ENCODE data around the gene PITPNC1.
A peak's percentile ranks its signal among the peaks of the same experiment; 100 is the strongest.
"Not testable (repeated sequence)": the region's sequence is repeated elsewhere in the genome, so short reads cannot be mapped to it uniquely, and the experiment has no call there.

PITPNC1 gene

DNA sequence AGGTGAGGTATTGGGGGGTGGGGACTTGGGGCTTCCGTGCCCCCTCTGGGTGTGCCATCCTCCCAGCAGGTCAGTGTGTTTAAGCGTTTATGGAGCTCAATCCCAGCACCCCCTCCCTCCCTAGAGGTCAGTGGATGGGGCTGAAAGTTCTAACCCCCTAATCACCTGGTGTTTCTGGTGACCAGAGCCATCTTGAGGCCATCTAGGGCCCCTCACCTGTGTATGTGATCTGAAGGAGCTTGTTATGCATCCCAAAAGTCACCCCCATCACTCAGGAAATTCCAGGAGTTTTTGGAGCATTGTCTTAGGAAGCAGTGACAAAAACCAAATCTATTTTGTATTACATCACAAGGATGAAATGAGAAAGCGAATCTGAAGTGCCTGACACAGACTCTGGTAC is 272.8 kb downstream of the PITPNC1 start:
- no peak for DNase-seq (ENCODE audit: low read depth)

GRCh38 chr17:67651218-67651579 is 274.1 kb downstream of the PITPNC1 start:
- DNase-seq (ENCODE audit: low read depth) = not testable (repeated sequence)

GRCh38 chr17:67652433-67652832 is 275.4 kb downstream of the PITPNC1 start:
- no peak for DNase-seq (ENCODE audit: low read depth)

DNA sequence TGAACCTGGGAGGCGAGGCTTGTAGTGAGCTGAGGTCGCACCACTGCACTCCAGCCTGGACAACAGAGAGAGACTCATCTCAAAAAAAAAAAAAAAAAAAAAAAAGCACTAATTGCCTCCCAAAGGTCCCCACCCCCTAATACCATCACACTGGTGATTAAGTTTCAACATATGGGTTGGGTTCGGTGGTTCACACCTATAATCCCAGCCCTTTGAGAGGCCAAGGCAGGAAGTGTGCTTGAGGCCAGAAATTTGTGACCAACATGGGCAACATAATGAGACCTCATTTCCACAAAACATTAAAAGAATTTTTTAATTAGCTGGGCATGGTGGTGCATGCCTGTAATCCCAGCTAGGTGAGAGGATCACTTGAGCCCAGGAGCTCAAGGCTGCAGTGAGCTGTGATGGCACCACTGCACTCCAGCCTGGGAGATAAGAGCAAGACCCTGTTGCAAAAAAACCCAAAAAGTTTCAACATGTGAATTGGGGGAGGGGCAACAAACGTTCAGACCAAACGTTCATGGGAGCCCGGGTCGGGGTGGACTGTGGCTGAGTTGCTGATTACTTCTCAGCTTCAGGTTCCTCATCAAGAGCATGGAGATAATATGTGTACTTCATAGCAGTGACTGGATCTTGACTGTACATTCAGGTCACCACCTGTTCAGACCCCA is 278.5 kb downstream of the PITPNC1 start:
- DNase-seq (ENCODE audit: low read depth) = no peak

DNA sequence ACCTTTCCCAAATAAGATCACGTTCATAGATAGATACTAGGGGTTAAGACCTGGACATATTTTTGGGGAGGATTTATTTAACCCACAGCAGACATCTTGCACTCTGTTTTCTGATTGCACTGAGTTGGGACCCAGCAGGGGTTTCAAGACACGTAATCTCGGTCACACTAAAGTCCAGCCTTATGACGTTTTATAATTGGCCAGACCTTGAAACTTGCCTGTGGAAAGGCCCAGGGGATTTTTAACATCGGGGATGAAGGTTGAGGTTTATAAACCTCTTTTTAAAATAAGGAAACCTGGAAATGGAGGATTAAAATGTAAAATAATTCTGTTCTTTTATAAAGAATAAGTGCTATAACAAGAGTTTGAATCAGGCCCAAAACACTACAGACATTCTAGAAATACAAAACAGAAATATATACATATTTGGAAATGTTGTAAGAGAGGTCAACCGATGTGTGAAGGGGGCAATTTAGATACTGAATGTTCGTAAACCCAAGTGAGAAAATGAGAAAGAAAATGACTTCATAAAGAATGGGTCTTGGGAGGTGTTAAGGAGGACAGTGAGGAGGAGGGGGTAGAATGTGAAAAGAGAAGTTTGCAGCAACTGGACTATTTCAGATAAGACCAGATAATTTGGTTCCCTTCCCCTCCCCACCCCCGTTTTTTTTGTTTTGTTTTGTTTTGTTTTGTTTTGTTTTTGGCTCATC is 279.6 kb downstream of the PITPNC1 start:
- DNase-seq (ENCODE audit: low read depth) = no peak

DNA sequence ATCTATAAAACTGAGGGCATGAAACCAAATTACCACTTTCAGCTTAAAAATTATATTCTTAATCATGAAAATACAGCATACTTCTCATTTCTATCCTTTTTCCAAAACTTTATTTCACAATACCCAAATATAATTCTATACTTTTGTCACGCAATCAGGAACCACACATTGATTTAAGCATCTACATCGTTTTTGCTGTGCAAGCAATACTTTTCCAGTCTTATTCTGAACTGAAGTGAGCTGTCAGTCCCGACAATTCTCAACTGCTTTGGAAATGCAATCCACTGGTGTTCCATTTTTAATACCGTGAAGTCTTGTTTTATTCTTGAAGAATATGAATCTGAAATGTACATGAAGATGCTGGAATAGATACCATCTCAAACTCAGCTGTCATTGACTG is 280.5 kb downstream of the PITPNC1 start:
- DNase-seq (ENCODE audit: low read depth) = no peak

DNA sequence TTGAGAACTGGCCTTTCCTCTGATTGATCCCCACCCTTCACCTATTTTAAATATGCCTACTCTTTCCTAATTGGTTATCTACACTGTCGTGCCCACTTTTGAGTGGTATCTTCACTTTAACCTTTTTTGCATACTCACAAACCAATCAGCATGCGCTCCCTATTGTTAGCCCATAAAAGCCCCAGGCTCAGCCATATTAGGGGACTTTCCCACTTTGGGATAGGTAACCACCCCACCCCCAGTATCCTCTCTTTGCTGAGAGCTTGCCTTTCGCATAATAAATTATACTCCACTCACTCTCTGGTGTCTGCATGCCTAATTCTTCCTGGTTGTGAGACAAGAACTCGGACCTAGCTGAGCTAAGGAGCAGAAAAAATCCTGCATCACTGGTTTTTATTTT is 281.2 kb downstream of the PITPNC1 start:
- no peak for DNase-seq (ENCODE audit: low read depth)

- no peak for DNase-seq (ENCODE audit: low read depth)
Measured at GRCh38 chr17:67659028-67659427, 281.9 kb downstream of the PITPNC1 start.

GRCh38 chr17:67662712-67663111 is 285.6 kb downstream of the PITPNC1 start:
- DNase-seq (ENCODE audit: low read depth) = no peak

DNA sequence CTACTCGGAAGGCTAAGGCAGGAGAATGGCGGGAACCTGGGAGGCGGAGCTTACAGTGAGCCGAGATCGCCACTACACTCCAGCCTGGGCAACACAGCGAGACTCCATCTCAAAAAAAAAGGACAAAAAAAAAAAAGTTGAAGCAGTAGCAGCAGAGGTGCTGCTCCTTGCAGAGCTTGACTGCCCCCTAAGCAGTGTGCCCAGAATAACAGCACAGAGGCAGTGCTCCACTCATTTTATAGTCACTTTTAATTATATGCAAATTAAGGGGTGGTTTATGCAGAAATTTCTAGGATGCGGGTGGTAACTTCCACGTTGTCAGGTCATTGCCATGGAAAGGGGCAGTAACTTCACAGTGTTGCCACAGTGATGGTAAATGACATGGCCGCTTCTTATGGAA is 286.4 kb downstream of the PITPNC1 start:
- DNase-seq (ENCODE audit: low read depth) = no peak

GRCh38 chr17:67666028-67666427 is 288.9 kb downstream of the PITPNC1 start:
- no peak for DNase-seq (ENCODE audit: low read depth)

GRCh38 chr17:67666710-67667109 is 289.6 kb downstream of the PITPNC1 start:
- DNase-seq (ENCODE audit: low read depth) = no peak

- DNase-seq (ENCODE audit: low read depth) = peak; percentile 6
Measured at GRCh38 chr17:67671493-67671892, 294.4 kb downstream of the PITPNC1 start.

DNA sequence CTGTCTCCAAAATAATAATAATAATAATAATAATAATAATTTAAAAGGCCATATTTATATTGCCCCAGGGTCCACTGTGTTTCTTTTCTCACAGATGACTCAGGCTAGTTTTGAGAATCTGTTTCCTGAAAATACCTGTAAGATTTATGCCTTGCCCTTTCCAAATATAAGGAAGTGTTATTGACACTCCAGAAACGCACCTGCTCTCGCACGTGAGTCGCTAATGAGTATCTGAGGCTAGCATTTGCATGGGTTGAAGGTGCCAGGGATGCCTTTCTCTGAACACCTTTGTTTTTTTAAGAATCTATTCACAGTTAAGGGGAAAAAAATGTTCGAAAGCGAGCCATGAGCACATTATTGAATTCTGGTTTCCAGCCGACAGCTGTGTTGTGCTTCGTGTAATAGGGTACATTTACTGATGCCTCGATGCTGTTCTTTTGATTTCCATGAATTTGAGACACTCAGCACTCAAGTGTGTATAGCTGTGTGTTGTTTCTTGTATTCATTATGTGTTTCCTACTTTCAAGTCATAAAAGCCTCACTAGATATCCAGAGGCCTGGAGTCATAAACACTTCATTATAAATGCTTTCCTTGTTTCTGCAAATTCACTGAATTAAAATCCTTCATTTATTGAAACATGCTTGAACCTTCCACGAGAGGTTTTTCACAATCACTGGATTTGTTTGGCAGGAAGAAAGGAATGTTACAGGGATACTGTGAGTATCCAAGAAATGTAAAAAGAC is 295.7 kb downstream of the PITPNC1 start:
- DNase-seq (ENCODE audit: low read depth) = no peak

DNA sequence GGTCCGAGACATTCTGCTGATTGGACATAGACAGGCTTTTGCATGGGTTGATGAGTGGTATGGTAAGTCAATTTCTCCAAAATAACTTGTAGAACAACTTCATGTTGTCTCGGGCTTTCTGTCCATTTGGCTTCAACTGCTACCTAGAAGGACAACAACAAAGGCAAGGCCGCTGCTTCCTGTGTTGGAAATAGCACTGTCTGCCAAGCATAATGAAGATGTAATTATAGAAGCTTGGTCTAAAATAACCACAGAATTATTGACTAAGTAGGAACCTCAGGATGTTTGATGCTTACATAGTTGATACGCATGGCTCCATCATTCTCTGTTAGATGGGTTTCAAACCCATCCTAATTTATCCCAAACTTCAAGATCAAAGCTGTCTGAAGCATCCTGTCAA is 298.4 kb downstream of the PITPNC1 start:
- no peak for DNase-seq (ENCODE audit: low read depth)

GRCh38 chr17:67676305-67676704 is 299.2 kb downstream of the PITPNC1 start:
- DNase-seq (ENCODE audit: low read depth) = no peak

- DNase-seq (ENCODE audit: low read depth) = no peak
Measured at GRCh38 chr17:67678414-67678813, 301.3 kb downstream of the PITPNC1 start.

DNA sequence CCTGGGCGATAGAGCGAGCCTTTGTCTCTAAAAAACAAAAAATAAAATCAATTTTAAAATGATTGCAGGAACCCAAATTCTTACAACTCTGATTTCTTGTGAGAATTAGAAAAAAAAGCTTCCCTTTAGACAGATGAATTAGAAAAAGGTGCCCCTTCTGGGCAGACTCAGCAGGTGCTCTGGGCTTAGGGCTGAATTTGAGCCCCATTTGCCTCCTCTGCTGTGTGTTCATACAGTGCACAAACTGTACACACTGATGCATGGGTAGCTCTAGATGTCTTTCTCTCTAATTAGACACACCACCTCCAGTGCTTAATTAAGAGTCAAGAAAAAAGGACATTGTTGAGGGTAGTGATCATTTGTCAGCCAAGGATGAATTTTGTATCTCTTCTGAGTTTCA is 302.1 kb downstream of the PITPNC1 start:
- no peak for DNase-seq (ENCODE audit: low read depth)

- no peak for DNase-seq (ENCODE audit: low read depth)
Measured at GRCh38 chr17:67679721-67680120, 302.6 kb downstream of the PITPNC1 start.

GRCh38 chr17:67680445-67681224 is 303.6 kb downstream of the PITPNC1 start:
- no peak for DNase-seq (ENCODE audit: low read depth)

DNA sequence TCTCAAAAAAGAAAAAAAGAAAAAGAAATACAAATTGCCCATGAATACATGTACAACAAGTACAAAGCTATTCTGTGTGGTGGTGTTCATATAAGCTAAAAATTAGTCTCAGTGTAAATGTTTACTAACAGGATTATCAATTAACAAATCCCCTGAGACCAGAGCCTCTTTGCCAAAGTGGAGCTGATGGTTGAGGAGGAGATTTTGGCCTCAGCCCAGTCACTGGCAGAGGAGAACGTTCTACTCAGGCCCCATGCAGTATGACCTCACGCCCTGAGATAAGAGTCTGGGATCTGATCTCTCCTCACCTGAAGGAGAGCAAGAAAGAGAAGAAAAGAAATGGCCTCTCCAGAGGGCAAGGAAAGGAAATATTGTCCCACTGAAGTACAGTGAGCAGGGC is 305.1 kb downstream of the PITPNC1 start:
- DNase-seq (ENCODE audit: low read depth) = no peak

- no peak for DNase-seq (ENCODE audit: low read depth)
Measured at GRCh38 chr17:67685351-67685750, 308.3 kb downstream of the PITPNC1 start.

All from fibroblast of gingiva (primary cell).